Spleen (tissue), 7 donors: ENCODE results near the gene ENTPD1.

ENCODE experiments used
- CTCF ChIP-seq, 11 experiments: fragments of 200-600 bp in 7 of 11; fragments of 450-650 bp in 4 of 11; sonication (generic) in 4 of 11; IDR thresholded peaks in 8 of 11; conservative IDR thresholded peaks in 3 of 11; 1 replicate in 7 of 11; 2 replicates in 4 of 11; pipeline versions ENCODE4 v1.4.0 to v1.8.0; 2016 to 2021; ENCODE audit warnings: antibody characterized with exemption in 11 of 11, inconsistent platforms in 4 of 11, mild to moderate bottlenecking in 1 of 11
- POLR2A ChIP-seq, 3 donors: fragments of 450-650 bp; IDR thresholded peaks; one replicate each; pipeline ENCODE4 v1.5.1; 2017; ENCODE audit warnings: antibody characterized with exemption in 3 of 3, mild to moderate bottlenecking in 1 of 3
- donor health status: DM: no; HTN: no; CAD: no; lungs with moderate emphysema.
- donor health status: DM: no; HTN: no; CAD: no.
- donor health status: DM: no; HTN: no; CAD: no.

GRCh38 chr10:95789902-95790301 is 33.9 kb downstream of the ENTPD1 start:
- no peak for TF ChIP-seq CTCF (IDR thresholded peaks at IDR 0.05 in 8 of 11, conservative IDR thresholded peaks at IDR 0.05 in 3 of 11)
- no peak for TF ChIP-seq POLR2A (IDR thresholded peaks at IDR 0.05)
